Epithelial cell of prostate (primary cell): ENCODE results near the gene STK17A.
"Not testable (repeated sequence)": the region's sequence is repeated elsewhere in the genome, so short reads cannot be mapped to it uniquely, and the experiment has no call there.

Experiments
- DNase-seq: peaks from one replicate; pipeline ENCODE4 v3.0.0-alpha.2; 2011; ENCODE audit warnings: low read depth, low spot score
- H3K27ac ChIP-seq: fragments of 450-650 bp; 2 replicates; pipeline ENCODE4 v1.5.1; 2017; ENCODE audit warnings: mild to moderate bottlenecking

Gene STK17A

DNA sequence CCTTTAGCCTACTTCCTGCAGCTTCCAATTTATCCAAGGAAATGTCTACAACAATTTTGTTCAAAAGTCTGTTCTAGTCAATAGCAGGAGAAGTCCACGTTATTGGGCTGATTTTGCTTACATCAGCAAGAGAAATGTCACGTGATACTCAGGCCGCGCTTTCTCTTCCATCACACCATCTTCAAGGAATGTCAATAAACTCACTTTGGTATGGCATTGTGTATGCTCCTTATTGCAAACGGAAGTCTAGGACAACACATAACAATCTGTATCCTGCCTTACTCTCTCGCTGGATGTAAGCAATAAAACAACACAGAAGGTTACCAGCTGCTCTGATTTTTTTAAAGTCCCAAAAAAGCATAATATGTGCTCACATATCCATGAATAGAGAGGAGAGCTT, 17.1 kb upstream of the STK17A start:
- H3K27ac ChIP-seq: peak overlapping the region; percentile 10
- DNase-seq: no peak

DNA sequence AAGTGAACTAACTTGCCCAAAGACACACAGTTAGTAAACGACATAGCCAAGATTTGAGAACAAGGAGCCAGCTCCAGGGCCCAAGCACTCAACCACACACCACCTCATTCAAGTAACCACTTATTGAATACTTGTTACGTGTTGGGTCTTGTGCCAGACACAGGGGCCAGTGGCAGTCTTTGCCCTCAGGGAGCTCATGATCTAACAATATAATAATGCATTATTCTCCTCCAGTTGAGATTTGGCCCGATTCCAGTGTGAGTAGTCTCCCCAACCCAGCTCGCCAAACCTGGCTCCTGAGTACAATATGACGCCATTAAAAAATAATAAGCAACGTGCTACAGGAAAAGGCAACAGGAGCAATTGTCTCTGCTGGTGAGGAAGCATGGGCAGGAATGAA, 14.4 kb upstream of the STK17A start:
- peak overlapping the region; percentile 99 for H3K27ac ChIP-seq
- DNase-seq: peak; percentile 97

DNA sequence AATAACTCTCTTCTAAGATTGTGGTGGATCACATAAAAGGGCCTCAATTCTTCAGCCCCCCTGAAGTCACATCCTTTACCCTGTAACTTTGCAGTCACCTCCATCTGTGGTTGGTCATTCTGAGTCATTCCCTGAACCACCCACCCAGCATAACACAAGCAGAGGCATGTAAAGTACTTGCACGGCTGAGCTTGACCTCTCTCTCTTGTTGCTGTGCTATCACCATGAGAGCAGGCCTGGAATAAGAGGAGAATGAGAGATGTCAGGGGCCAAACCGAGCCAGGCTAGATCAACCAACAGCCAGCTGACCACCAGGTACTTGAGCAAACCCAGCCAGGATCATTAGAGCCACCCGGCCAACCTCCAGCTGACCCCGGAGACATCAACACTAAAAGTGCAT, 13.5 kb upstream of the STK17A start:
- peak overlapping the region; percentile 99 for H3K27ac ChIP-seq
- peak; percentile 74 for DNase-seq

DNA sequence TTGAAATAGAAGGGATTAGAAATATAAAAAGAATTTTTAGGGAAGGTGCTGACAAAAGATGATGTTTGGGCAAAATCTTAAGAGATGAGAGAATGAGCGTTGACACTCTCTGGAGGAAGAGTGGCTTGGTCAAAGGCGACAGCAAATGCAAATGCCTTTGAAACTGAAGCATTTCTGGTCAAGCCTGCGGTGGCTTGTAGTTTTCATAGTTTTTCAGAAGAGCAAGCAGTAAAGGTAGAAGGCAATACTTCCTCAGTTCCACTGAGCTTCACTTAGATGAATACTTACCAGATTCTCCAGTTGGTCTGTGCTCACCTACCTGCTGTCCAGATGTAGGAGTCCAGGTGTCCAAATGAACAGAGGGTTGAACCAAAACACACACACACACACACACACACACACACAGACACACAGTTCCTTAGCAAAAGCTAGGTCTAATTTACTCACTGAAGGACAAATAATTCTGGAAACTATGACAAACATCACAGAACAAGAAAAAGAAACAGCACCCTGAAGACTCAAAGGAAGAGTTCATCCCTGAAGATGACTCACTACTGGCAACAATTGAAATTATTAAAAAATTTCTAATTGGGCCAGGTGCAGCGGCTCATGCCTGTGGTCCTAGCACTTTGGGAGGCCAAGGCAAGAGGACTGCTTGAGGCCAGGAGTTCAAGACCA, 12.1 kb upstream of the STK17A start:
- DNase-seq: no peak
- H3K27ac ChIP-seq: peak overlapping the region; percentile 99

- H3K27ac ChIP-seq: peak overlapping the region; percentile 99
- peak; percentile 98 for DNase-seq
These were observed 10.3 kb upstream of the STK17A start for GRCh38 chr7:43572516-43573049.

DNA sequence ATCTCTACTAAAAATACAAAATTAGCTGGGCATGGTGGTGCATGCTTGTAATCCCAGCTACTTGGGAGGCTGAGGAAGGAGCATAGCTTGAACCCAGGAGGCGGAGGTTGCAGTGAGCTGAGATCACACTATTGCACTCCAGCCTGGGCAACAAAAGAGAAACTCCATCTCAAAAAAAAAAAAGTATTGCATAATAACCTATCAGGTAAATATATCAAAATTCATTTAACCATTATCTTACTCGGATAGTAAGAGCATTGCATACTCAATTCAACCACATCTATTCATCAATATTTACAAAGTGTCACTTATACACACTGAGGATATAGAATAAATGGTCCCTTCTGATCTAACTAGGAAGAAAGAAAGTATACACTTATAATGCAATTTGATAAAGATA, 9.1 kb upstream of the STK17A start:
- H3K27ac ChIP-seq: peak overlapping the region; percentile 99
- DNase-seq: not testable (repeated sequence)

DNA sequence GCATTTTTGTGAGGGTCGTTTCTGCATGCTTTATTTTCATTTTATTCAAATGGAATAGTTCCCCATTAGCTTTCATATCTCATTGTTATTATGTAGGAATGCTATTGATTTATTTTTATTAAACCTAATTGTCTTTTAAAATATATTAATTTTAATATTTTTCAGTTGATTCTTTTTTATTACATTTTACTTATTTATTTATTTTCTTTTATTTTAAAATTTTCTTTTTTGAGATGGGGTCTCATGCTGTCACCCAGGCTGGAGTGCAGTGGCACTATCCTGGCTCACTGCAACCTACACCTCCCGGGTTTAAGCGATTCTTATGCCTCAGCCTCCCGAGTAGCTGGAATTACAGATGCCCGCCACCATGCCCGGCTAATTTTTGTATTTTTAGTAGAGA, 7.4 kb upstream of the STK17A start:
- DNase-seq: no peak
- no peak overlapping the region for H3K27ac ChIP-seq

DNA sequence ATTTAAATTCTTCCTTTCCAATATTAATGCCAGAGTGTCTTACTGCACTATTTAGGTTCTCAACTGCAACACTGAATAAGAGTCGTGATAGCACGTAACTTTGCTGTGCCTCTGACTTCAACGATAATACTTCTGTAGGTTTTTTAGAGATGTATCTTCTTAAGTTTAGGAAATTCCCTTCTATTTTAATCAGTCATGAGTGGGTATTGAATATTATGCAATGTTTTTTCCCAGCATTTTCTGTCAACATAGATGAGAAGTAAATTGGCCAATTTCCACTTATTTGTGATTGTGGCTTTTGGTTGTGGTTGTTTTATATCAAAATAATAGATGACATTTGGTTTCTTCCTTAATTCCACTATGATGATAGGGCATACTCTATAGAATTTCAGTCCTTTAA, 6.7 kb upstream of the STK17A start:
- no peak for DNase-seq

GRCh38 chr7:43577485-43577951, 5.4 kb upstream of the STK17A start:
- no peak for DNase-seq
- peak overlapping the region; percentile 42 for H3K27ac ChIP-seq

More for the DNA sequence above, 6.7 kb upstream of the STK17A start:
- H3K27ac ChIP-seq: no peak overlapping the region

DNA sequence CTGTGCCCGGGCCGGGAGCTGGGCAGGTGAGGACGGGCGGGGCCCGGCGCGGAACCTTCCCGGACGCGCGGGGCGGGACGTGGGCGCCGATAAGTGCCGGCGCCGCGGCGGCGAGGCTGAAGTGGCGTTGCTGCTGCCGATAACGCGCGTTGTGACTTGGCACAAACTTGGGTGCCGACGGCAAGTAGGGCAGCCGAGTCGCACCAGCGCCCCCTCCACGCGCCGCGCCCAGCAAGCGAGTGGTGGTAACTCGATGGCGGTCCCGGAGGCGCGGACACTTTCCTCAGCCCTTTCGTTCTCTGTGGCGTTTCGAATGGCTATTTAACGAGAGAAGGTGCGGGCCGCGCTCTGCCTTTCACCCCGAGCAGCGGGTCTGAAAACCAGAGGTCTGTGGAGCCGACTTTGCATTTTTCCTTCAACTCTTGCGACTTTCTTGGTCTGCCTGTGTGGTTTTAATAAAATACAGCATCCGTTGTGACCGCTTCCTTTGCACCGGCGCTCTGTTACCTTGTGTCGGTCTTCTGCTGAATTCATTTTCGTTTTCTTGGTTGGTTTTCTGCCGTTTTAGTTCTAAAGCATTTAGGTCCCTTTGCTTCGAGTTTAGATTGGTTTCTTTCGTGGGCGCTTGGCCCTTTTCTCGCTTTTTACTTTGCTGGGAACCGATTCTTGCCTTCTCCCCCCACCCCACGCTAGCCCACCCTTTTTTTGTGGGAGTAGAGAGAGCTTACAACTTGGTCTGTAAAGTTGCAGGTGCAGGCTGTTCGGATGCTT, 701 bp downstream of the STK17A start:
- peak overlapping the region; percentile 83 for H3K27ac ChIP-seq
- no peak for DNase-seq

DNA sequence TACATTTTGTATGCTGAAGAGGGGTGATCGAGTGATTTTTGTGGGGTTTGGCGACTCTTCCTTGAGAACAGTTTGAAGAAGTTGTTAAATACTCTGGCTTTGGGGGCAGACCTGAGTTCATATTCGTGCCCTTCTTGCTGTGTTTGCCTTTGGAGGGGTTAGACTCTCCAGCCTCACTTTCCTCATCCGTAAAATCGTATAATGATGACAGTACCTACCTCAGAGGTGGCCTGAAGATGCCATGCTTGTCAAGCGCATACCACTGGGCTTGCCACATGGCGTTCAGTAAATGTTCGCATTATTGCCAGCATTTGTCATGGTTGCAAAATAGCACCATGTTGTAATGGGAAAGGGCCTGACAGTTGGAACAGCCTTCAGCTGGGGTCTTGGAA, 1.3 kb downstream of the STK17A start:
- DNase-seq: no peak
- peak overlapping the region; percentile 83 for H3K27ac ChIP-seq

GRCh38 chr7:43584733-43585132, 1.8 kb downstream of the STK17A start:
- DNase-seq: not testable (repeated sequence)

GRCh38 chr7:43585562-43585961, 2.7 kb downstream of the STK17A start:
- H3K27ac ChIP-seq: peak overlapping the region; percentile 83
- no peak for DNase-seq

More at GRCh38 chr7:43584733-43585132, 1.8 kb downstream of the STK17A start:
- H3K27ac ChIP-seq: peak overlapping the region; percentile 83

- H3K27ac ChIP-seq: peak overlapping the region; percentile 83
- DNase-seq: peak; percentile 70
These were observed 3.5 kb downstream of the STK17A start for GRCh38 chr7:43586251-43586900.

- H3K27ac ChIP-seq: peak overlapping the region; percentile 83
- DNase-seq: no peak
These were observed 5.7 kb downstream of the STK17A start for GRCh38 chr7:43588477-43589132.

DNA sequence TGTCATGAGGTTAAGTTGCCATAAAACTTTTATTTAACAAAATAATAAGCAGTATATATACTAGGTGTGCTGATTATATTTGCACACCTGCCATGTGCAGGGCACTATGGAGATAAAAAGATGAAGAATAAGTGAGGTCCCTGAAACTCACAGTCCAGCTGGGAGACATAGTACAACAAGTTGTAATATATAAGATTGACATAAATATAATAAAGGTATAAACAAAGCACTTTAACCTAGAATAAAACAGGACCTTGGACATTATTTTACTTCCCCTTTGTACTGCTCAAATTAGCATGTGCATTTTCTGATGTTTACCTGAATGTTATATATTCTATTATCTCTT, 6.2 kb downstream of the STK17A start:
- no peak for DNase-seq
- peak overlapping the region; percentile 83 for H3K27ac ChIP-seq

- peak overlapping the region; percentile 83 for H3K27ac ChIP-seq
- no peak for DNase-seq
These were observed 6.8 kb downstream of the STK17A start for GRCh38 chr7:43589728-43590127.

DNA sequence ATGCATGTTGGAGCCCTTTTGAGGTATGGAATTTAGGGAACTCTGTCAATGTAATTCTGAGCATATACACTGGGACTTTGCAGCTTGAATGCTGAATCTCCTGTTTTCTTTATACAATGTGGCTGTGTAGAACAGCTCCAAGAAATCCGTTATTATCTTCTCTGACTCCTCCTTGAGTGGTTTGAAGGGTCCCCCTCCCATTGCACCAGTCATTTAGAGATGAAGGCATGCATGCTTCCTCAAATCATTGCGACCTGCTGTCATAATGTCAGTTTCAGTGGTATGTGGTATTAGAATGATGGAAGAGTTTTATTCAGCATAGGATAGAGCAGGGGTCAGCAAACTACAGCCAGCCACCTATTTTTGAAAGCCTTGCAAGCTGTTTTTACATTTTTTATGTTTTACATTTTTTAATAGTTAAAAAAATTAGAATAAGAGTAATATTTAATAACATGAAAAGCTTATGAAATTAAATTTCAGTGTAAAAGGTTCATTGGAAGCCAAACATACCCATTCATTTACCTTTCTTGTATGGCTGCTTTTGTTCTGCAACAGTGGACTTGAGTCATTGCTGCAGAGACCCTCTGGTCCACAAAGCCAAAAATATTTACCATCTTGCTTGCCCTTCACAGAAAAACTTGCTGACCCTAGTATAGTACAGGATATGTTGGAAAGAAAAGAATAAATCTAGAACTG, 8.1 kb downstream of the STK17A start:
- DNase-seq: no peak
- H3K27ac ChIP-seq: peak overlapping the region; percentile 83

DNA sequence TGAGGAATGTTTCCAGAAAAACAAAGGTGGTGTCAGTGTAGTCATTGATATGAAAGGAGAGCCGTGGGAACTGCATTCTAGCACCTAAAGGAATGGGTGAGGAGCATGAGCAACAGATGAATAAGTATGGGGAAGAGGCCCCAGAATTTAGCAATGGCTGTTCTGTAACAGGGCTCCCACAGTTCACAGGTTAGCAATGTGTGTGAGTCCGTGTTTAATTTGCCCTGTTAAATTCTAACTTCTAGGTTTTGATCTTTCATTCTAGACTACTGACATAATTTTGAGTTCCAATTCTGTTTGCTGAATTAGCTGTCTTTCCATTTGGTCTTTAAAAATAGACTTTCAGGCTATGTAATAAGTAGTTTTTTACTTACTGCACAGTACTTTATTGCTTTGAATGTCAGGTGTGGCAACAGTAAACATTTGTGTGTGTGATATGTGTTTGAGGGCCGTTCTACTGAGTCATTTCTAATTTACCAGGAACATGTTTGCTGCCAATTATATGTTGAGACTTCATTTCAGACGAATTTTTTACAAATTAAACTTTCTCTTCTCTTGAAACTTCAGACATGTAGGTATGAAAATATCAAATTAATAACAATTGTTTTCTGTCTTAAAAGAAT, 8.8 kb downstream of the STK17A start:
- peak overlapping the region; percentile 83 for H3K27ac ChIP-seq
- no peak for DNase-seq
